AG09319 (cell line): ENCODE measurements around the gene RPUSD1.

Source experiments
- DNase-seq: peaks from one replicate; pipeline ENCODE4 v3.0.0-alpha.2; 2010; ENCODE audit warnings: low read depth; ENCODE audit errors: extremely low read depth
- TF ChIP-seq, protein P1 (sequence below): IDR thresholded peaks from 2 replicates; pipeline ENCODE4 v1.5.1; 2011; ENCODE audit warnings: low read depth, mild to moderate bottlenecking, inconsistent platforms, low read length, moderate library complexity

Gene RPUSD1

DNA sequence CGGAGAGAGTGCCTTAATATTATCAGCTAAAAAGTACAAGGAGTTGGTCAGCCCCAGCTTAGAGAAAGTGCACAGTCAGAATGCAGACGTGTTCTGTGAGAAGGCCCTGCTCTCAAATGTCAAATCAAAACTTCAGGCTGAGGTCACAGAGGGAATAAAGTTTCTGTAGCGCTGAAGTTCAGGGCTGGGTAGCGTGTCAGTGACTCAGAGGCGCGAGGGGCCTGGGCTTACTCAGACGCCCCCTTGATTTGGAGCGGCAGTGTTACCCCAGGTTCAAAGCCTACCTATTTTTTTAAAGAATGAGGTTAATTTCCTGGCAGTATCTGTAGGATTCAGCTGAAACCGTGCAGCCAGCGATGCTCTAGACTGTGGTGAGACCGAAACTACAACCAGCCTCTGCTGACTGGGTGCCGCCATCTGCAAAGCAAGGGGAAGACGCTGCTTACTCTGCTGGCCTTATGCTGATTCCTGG, 52.2 kb downstream of the RPUSD1 start:
- DNase-seq: no peak

DNA sequence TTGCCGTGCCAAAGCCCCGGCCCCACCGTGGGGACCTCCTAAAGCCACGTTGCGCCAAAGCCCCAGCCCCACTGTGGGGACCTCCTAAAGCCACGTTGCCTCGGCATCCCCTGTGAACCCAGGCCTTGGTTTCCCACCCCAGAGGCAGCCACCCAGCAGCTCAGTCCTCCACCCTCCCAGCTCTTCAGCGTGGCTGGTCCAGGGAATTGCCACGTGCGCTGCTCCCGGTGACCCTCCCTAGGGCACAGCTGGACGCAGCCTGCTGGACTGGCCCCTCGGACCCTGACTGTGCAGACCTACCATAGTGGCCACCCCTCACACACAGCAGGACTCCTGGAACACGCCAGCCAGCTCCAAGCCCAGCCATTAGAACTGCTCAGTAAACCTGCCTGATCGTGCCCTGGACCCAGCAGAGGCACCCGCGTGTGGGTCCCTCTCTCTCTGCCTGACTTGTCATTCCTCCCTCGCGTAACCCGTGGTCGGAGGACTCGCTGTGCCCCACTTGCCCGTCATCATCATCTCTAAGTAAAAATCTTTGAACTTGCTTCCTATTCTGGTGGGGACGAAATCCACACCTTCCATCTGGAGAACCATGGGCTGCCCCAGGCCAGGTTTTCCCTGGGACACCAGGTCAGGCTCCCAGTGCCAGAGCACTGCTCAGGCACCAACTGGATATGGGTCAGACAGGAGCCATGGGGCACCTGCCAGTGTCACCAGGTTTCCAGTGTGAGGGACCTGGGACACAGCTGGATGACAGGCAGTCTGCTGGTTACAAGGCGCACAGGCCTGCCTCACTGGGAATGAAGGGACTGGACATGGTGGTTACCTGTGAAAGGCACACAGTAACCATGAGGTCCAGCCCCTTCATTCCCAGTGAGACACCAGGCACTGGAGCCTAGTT, 53.0 kb downstream of the RPUSD1 start:
- TF ChIP-seq, protein P1, sequence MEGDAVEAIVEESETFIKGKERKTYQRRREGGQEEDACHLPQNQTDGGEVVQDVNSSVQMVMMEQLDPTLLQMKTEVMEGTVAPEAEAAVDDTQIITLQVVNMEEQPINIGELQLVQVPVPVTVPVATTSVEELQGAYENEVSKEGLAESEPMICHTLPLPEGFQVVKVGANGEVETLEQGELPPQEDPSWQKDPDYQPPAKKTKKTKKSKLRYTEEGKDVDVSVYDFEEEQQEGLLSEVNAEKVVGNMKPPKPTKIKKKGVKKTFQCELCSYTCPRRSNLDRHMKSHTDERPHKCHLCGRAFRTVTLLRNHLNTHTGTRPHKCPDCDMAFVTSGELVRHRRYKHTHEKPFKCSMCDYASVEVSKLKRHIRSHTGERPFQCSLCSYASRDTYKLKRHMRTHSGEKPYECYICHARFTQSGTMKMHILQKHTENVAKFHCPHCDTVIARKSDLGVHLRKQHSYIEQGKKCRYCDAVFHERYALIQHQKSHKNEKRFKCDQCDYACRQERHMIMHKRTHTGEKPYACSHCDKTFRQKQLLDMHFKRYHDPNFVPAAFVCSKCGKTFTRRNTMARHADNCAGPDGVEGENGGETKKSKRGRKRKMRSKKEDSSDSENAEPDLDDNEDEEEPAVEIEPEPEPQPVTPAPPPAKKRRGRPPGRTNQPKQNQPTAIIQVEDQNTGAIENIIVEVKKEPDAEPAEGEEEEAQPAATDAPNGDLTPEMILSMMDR: no peak
- no peak for DNase-seq

More for the DNA sequence above, 52.2 kb downstream of the RPUSD1 start:
- TF ChIP-seq, protein P1: no peak
